Common myeloid progenitor, CD34-positive (primary cell): Measurements from ENCODE around the gene SLC15A2.

Experiments
- CTCF ChIA-PET: fragments of 350-600 bp; sonication (Branson Sonifier 250); formaldehyde crosslinking; loops from one replicate; lab custom pipeline; 2021; ENCODE audit warnings: antibody characterized with exemption; lab: Charles Lee
- POLR2A ChIA-PET: fragments of 350-600 bp; sonication (Branson Sonifier 250); formaldehyde crosslinking; loops from one replicate; lab custom pipeline; 2021; ENCODE audit warnings: antibody characterized with exemption; lab: Charles Lee
- DNase-seq, 3 donors: peaks; one replicate each; pipeline versions ENCODE4 v3.0.0 to v3.0.0-alpha.2; 2013
- H3K27ac ChIP-seq, 2 experiments: 1 replicate in 1 of 2; 2 replicates in 1 of 2; pipeline ENCODE4 v1.7.0; 2013; ENCODE audit warnings: inconsistent platforms in 2 of 2, low read length in 2 of 2, mild to moderate bottlenecking in 2 of 2, low read depth in 1 of 2, moderate library complexity in 1 of 2; ENCODE audit not compliant: severe bottlenecking in 2 of 2, insufficient read depth in 1 of 2, poor library complexity in 1 of 2
- H3K27me3 ChIP-seq, 5 experiments: replicated peaks in 2 of 5; 1 replicate in 3 of 5; 2 replicates in 2 of 5; pipeline versions ENCODE4 v1.6.1 to v1.7.0; 2013; ENCODE audit warnings: low read length in 4 of 5, mild to moderate bottlenecking in 2 of 5, moderate library complexity in 2 of 5, inconsistent platforms in 1 of 5; ENCODE audit not compliant: insufficient read depth in 5 of 5, control insufficient read depth in 4 of 5
- H3K36me3 ChIP-seq, 4 experiments: 1 replicate in 2 of 4; 2 replicates in 2 of 4; pipeline versions ENCODE4 v1.6.1 to v1.7.0; 2013; ENCODE audit warnings: low read length in 3 of 4, control low read depth in 1 of 4, mild to moderate bottlenecking in 1 of 4; ENCODE audit not compliant: control insufficient read depth in 4 of 4, insufficient read depth in 4 of 4
- H3K4me1 ChIP-seq, 4 experiments: 1 replicate in 3 of 4; 2 replicates in 1 of 4; pipeline versions ENCODE4 v1.6.1 to v1.7.1; 2013; ENCODE audit warnings: low read length in 3 of 4, mild to moderate bottlenecking in 3 of 4, control low read depth in 1 of 4, inconsistent platforms in 1 of 4, moderate library complexity in 1 of 4; ENCODE audit not compliant: control insufficient read depth in 4 of 4, insufficient read depth in 4 of 4; ENCODE audit errors: control extremely low read depth in 1 of 4
- H3K4me3 ChIP-seq, 7 experiments: 1 replicate in 4 of 7; 2 replicates in 3 of 7; pipeline versions ENCODE4 v1.5.1 to v1.7.0; 2013; ENCODE audit warnings: mild to moderate bottlenecking in 7 of 7, low read length in 6 of 7, moderate library complexity in 6 of 7, inconsistent platforms in 2 of 7, low read depth in 2 of 7, control low read depth in 1 of 7; ENCODE audit not compliant: insufficient read depth in 4 of 7, control insufficient read depth in 1 of 7; ENCODE audit errors: extremely low read depth in 1 of 7
- H3K9me3 ChIP-seq, 5 experiments: 1 replicate in 4 of 5; 2 replicates in 1 of 5; pipeline versions ENCODE4 v1.6.1 to v1.7.1; 2013; ENCODE audit warnings: low read length in 4 of 5, mild to moderate bottlenecking in 2 of 5, inconsistent platforms in 1 of 5, low read depth in 1 of 5, moderate library complexity in 1 of 5; ENCODE audit not compliant: control insufficient read depth in 4 of 5, insufficient read depth in 2 of 5; ENCODE audit errors: control extremely low read depth in 1 of 5
- WGBS: methylation state at CpG from one replicate; pipeline ENCODE4 v1.1.5; 2013; ENCODE audit not compliant: insufficient coverage; 5-methylcytosine and 5-hydroxymethylcytosine counted together

The SLC15A2 gene

GRCh38 chr3:121962443-121962842, 68.2 kb downstream of the SLC15A2 start:
- Histone ChIP-seq H3K4me1 (peaks cover 0 to 9% (median 7%) of the 10 kb centered on the region in 4 experiments), H3K27ac (no peak overlapping the region), H3K4me3 (no peak overlapping the region), H3K9me3 (peaks cover 0 to 31% (median 3%) of the 10 kb centered on the region in 5 experiments), H3K27me3 (no peaks in the 10 kb centered on the region), H3K36me3 (peaks cover 0 to 11% (median 2%) of the 10 kb centered on the region in 4 experiments)
- no peak for DNase-seq
- ChIA-PET POLR2A (interaction anchor here (0.5 kb wide), 1 partner anchor 98 kb away, joined by 6 read pairs; no protein-coding TSS in a partner anchor), CTCF (no interaction called here)

DNA sequence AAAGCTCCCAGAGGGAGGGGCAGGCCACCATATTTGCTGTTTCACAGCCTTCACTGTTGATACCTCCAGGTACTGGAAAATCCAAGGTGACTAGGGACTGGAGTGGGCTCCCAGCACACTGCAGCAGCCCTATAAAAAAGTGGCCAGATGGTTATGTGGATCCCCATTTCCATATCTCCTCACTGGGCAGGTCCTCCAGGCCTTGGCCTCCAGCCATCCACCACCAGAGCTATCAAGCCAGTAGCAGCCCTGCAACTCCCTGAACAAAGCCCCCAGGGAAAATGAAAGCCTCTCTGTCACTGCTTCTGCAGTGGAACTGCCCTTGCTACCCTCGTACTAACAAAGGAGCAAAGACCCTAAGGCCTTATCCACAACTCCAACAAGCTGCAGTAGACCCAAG, 69.4 kb downstream of the SLC15A2 start:
- Histone ChIP-seq H3K27ac (no peak overlapping the region), H3K9me3 (peaks cover 0 to 31% (median 5%) of the 10 kb centered on the region in 5 experiments), H3K4me1 (no peaks in the 10 kb centered on the region), H3K4me3 (no peak overlapping the region), H3K27me3 (no peaks in the 10 kb centered on the region), H3K36me3 (peaks cover 0 to 11% (median 0%) of the 10 kb centered on the region in 4 experiments)
- ChIA-PET CTCF (no interaction called here), POLR2A (no interaction called here)
- no peak for DNase-seq
- WGBS: 100% methylated on average over 1 of the region's 1 CpG

DNA sequence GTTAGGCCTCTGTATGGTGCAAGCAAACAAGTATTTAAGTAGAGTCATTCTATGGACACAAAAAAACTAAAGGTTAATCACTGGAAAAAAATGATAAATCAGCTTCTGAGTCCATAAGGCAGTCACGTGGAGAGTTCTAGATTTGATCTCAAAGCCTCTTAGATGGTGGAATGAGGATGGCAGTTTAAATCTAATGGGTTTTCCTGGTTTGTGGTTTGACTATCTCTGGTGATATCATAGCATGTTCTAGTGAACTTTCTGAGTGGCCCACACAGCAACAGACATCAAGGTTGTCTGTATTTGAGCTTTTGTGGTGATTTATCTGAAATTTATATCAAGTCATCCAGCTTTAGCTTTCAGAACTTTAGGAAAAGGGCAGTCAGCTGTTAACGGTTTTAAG, 75.4 kb downstream of the SLC15A2 start:
- ChIA-PET CTCF (no interaction called here), POLR2A (no interaction called here)
- Histone ChIP-seq H3K27me3 (no peaks in the 10 kb centered on the region), H3K27ac (no peak overlapping the region), H3K4me1 (no peaks in the 10 kb centered on the region), H3K4me3 (no peak overlapping the region), H3K36me3 (peaks cover 0 to 10% (median 2%) of the 10 kb centered on the region in 4 experiments), H3K9me3 (peaks cover 2 to 26% (median 6%) of the 10 kb centered on the region in 5 experiments)
- DNase-seq: no peak
- 88% methylated on average over 2 of the region's 2 CpGs for WGBS

- no peak overlapping the region for H3K4me3 ChIP-seq
- no peak for DNase-seq
- peaks cover 0 to 14% (median 3%) of the 10 kb centered on the region in 4 experiments for H3K36me3 ChIP-seq
- no peaks in the 10 kb centered on the region for H3K27me3 ChIP-seq
- H3K27ac ChIP-seq: no peak overlapping the region
- WGBS: no CpG with 5 or more reads among the region's 1 CpG
- no peaks in the 10 kb centered on the region for H3K4me1 ChIP-seq
- CTCF ChIA-PET: no interaction called here
- peaks cover 4 to 28% (median 7%) of the 10 kb centered on the region in 5 experiments for H3K9me3 ChIP-seq
- POLR2A ChIA-PET: no interaction called here
Observed at GRCh38 chr3:121970047-121970446, 75.8 kb downstream of the SLC15A2 start.

GRCh38 chr3:121974601-121975111, 80.5 kb downstream of the SLC15A2 start:
- Histone ChIP-seq H3K4me3 (no peak overlapping the region), H3K9me3 (peaks cover 4 to 14% (median 6%) of the 10 kb centered on the region in 5 experiments), H3K27me3 (no peaks in the 10 kb centered on the region), H3K4me1 (peaks cover 0 to 3% (median 0%) of the 10 kb centered on the region in 4 experiments), H3K27ac (no peak overlapping the region), H3K36me3 (peaks cover 0 to 13% (median 4%) of the 10 kb centered on the region in 4 experiments)
- no peak for DNase-seq
- POLR2A ChIA-PET: no interaction called here
- no CpG with 5 or more reads among the region's 2 CpGs for WGBS
- CTCF ChIA-PET: no interaction called here

DNA sequence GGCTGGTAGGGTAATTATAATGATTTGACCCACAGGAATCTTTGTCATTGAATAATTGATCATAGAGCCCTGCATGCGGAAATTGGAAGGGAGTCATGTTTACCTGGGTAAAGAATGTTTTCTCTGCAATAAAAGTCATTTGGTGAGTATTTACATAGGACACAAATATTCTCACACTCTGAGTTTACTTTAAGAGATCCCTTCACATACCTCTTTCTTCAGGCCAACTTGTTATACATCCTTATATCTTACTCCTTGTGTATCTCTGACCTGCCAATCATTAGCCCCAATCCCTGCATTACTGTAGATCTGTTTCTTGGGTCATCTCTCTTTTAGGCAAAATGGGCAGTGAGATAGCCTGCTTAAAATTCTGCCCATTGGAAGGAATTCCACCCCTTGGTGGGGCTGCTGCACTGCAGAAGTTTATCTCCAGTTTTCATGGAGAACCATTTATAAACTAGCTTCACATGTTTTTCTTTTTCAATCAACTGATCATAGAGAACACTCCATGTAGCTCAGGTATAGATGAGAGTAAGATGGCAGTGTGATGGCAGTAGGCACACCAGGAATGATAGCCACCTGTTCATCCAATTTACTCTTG, 81.6 kb downstream of the SLC15A2 start:
- Histone ChIP-seq H3K4me1 (peaks cover 0 to 3% (median 0%) of the 10 kb centered on the region in 4 experiments), H3K9me3 (peaks cover 4 to 14% (median 6%) of the 10 kb centered on the region in 5 experiments), H3K4me3 (no peak overlapping the region), H3K36me3 (peaks cover 0 to 13% (median 2%) of the 10 kb centered on the region in 4 experiments), H3K27me3 (no peaks in the 10 kb centered on the region), H3K27ac (no peak overlapping the region)
- WGBS: 100% methylated on average over 1 of the region's 1 CpG
- DNase-seq: no peak
- CTCF ChIA-PET: interaction anchor here (1.0 kb wide), 1 partner anchor 283 kb away, joined by 3 read pairs; no protein-coding TSS in a partner anchor
- POLR2A ChIA-PET: no interaction called here

GRCh38 chr3:121976727-121977126, 82.5 kb downstream of the SLC15A2 start:
- Histone ChIP-seq H3K36me3 (peaks cover 0 to 13% (median 1%) of the 10 kb centered on the region in 4 experiments), H3K4me3 (no peak overlapping the region), H3K4me1 (peaks cover 0 to 3% (median 0%) of the 10 kb centered on the region in 4 experiments), H3K9me3 (peaks cover 4 to 14% (median 6%) of the 10 kb centered on the region in 5 experiments), H3K27me3 (no peaks in the 10 kb centered on the region), H3K27ac (no peak overlapping the region)
- ChIA-PET POLR2A (no interaction called here), CTCF (no interaction called here)
- no peak for DNase-seq
- WGBS: no CpG with 5 or more reads among the region's 1 CpG
